DMS 273 (cell line): Measurements from ENCODE around the gene REG3A.

Source experiments
- DNase-seq: peaks from one replicate; lab custom pipeline; 2025; ENCODE audit not compliant: unreplicated experiment; lab: John Stamatoyannopoulos, UW

Gene REG3A

GRCh38 chr2:79159653-79160052, at the start of gene REG3A:
Gene REG3A, minus strand, starts transcription at chr2:79159753. Its CDS starts 348 bp downstream, at chr2:79159405.
- no peak for DNase-seq

- no peak for DNase-seq
These were observed 41.2 kb upstream of the REG3A start for GRCh38 chr2:79200762-79201161.

DNA sequence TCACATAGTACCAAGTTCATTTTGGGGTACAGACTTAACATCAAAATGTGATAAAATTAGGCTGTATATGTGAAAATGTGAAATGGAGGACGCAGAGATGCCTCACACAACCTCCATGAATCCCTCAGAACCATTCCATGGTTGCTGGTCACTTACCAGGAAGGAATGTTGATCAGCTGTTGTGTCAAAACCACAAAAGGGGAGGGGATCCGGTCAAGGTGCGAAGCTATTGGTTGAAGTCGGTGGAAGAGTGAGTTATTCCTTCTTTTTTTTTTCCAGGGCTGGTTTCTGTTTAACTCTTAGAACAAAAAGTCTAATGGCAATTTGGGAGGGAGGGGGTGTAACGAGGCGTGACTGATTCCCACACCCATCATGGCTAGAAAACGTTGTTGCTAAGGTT, 32.3 kb upstream of the REG3A start:
- no peak for DNase-seq

DNA sequence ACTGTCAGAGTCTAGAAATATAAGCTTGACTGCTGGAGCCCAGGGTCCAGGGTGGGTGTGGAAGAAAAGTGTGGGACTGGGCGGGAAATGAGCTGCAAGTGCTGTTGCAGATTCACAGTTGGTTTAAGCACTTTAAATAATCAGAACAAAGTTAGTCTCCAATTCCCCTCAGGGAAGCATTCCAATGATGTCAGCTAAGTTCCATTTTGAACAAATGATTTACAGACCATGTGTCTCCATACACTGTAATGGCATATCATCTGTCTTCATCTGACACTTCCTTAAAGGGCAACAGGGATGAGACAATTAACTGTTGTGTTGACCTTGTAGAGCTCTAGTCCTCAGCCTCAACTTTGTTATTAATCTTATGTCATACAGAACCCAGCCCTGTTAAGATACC, 31.5 kb upstream of the REG3A start:
- no peak for DNase-seq

DNA sequence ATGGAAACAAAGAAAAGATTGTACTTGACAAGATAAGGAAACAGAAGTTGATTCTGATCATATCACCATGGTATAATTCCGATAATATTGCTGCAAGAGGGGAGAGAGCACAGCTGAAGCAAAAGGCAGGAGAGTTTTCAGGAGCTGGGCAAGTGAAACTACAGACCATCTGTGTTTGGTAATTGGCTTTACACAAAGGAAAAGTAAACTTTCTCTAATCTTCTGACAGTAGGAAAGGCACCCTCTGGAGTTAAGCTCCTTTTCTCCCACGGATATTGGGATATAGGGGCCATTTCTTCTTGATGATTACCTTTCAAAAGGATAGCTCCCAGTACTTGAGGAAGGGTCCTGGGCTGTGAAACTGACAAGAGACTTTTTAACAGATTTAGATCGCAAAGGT, 29.9 kb upstream of the REG3A start:
- DNase-seq: no peak

DNA sequence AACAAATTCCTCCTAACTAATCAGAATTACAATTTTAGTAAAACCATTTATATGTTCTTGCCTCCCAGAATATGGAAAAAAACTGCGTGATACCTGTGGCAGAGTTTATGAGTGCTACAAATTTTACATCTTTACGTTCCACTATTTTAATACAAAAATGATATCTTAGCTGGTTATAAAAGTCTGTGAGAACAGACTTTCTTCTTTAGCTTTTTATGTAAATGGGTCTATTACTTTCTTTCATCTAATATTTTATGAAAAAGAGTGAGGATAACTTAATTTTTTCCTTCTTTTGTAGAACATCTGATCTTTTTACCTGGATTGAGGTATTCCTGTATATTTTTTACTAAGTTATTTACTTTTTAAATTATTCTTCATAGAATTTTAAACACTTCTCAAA, 22.1 kb upstream of the REG3A start:
- no peak for DNase-seq

DNA sequence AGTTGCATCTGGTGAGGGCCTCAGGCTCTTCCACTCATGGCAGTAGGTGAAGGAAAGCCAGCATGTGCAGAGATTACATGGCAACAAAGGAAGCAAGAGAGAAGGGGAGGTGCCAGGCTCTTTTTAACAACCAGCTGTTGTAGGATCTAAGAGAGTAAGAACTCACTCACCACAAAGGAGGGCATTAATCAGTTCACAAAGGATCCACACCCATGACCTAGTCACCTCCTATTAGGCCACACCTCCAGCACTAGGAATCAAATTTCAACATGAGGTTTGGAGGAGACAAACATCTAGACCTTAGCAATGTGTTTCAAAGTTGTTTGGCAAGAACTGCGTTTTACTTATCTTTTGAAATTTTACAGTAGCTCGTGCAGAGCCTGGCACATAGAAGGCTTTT, 20.5 kb upstream of the REG3A start:
- DNase-seq: no peak

- DNase-seq: no peak
These were observed 19.5 kb upstream of the REG3A start for GRCh38 chr2:79179036-79179435.

GRCh38 chr2:79178076-79178674, 18.6 kb upstream of the REG3A start:
- no peak for DNase-seq

DNA sequence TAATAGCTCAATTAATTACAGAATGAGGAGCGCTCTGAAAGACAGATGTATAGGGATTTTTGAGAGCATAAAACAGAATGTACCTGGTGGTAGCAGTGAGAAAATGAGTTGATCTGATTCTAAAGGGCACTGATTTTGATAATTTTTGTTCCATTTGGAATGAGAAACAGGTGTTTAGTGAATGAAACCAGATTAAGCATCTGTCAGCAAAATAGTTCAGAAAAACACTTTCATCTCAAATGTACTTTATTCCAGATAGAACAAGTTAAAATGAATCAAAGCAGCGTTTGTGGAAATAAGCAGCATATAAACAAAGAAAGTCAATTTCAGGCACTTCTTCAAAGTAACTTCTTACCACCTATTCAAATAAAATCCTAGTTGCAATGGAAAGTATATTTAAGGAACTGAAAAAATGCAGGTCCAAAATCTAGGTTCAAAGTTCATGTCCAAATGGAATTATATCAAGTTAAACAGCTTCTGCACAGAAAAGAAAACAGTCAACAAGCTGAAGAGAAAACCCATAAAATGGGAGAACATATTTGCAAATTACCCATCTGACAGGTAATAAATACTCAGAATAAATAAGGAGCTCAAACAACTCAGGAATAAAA, 11.9 kb upstream of the REG3A start:
- DNase-seq: no peak

DNA sequence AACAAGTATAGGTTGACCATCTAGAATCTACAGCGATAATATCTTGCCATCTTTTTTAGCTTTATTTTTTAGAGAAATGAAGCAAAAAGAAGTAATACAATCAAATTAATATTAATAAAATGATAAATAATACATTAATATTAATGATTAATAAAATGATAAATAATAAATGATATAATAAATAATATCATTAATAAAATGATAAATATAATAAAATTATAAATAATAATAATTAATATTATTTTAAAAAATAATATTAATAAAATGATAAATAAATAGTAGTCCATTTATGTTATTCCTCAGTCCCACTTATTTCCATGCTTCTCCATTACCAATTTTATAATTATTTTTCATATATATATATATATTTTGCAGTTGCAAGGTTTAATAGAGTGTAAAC, 3.2 kb upstream of the REG3A start:
- no peak for DNase-seq

GRCh38 chr2:79162132-79162531, 2.6 kb upstream of the REG3A start:
- DNase-seq: no peak

GRCh38 chr2:79159030-79159429, 523 bp downstream of the REG3A start:
- DNase-seq: no peak

- no peak for DNase-seq
These were observed 3.6 kb downstream of the REG3A start for GRCh38 chr2:79155826-79156476.

GRCh38 chr2:79139423-79139822, 20.1 kb downstream of the REG3A start:
- DNase-seq: no peak

- DNase-seq: no peak
These were observed 21.2 kb downstream of the REG3A start for GRCh38 chr2:79138385-79138784.

DNA sequence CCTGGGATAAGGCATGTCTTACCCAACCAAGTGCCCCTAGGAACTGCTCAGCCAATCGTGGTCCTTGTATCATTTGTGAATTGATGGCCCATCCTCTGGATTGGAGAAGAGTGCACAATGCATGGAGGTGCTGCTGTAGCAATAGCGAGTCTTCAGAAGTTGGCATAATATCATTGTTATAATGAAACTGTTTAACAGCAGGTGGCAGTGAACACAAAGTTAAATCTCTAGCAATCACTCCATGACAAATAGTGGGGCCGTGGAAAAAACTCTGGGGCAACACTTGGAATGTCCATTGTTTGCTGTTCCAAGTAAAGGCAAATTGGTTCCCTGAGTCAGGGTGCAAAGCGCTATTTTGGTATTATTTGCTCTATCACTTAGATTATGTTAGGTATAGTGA, 27.9 kb downstream of the REG3A start:
- DNase-seq: no peak

GRCh38 chr2:79129804-79130203, 29.7 kb downstream of the REG3A start:
- no peak for DNase-seq

- DNase-seq: no peak
These were observed 30.3 kb downstream of the REG3A start for GRCh38 chr2:79129260-79129659.

DNA sequence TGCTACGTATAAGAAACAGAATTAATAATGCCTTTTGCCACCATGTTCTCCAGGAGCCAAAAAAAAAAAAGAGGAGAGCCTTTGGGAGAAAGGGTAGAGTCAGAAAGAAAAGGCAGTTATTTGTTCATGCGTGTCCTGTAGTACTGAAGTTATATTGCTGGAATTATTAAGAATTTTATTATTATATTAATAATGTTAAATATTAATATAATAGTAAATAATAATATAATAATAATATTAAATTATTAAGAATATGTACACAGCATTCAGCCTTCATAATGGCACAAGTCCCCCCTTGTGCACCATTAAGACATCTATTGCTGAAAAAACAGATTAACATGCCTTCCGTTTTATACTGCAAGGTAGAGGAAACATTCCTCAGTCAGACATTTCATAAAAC, 31.1 kb downstream of the REG3A start:
- no peak for DNase-seq

- DNase-seq: no peak
These were observed 33.9 kb downstream of the REG3A start for GRCh38 chr2:79125721-79125985.

- no peak for DNase-seq
These were observed 34.4 kb downstream of the REG3A start for GRCh38 chr2:79124907-79125720.
